ENCODE data around the gene ARID1B. TPM values are rescaled to one million over a fixed set of nuclear protein-coding genes. Genes with fewer than 3 reads are reported as not detected.

ARID1B gene
- total RNA-seq, 1 experiment from 2014 or later = 24.2 TPM

- intact Hi-C loops (cut with micrococcal nuclease) = no loop called here
- peaks cover 68% of the 10 kb centered on the region for H3K79me2 ChIP-seq (ENCODE audit: low read length)
Measured at GRCh38 chr6:156839129-156839528, 62.0 kb downstream of the ARID1B start.

GRCh38 chr6:156839591-156840001, 62.4 kb downstream of the ARID1B start:
- Histone ChIP-seq H3K27me3 (ENCODE audit: low read length) (no peaks in the 10 kb centered on the region), H3F3A (ENCODE audit: low read length, unreplicated experiment) (no peaks in the 10 kb centered on the region), H3K4me1 (ENCODE audit: insufficient read depth, low read length) (no peaks in the 10 kb centered on the region), H2AFZ (ENCODE audit: low read length) (no peak overlapping the region), H3K4me3 (ENCODE audit: low read length) (no peak overlapping the region), H3K79me2 (ENCODE audit: low read length) (peaks cover 68% of the 10 kb centered on the region), H4K20me1 (ENCODE audit: low read length) (no peaks in the 10 kb centered on the region), H3K36me3 (ENCODE audit: low read depth, low read length) (no peaks in the 10 kb centered on the region; the same call in 1 of the 2 replicates), H3K9ac (ENCODE audit: low read length) (no peak overlapping the region), H3K27ac (ENCODE audit: low read length) (no peak overlapping the region), H3K4me2 (ENCODE audit: low read length) (no peak overlapping the region), H3K9me2 (replicated peaks; ENCODE audit: low read length) (no peaks in the 10 kb centered on the region), H3K9me3 (ENCODE audit: low read length) (no peaks in the 10 kb centered on the region)
- POLR2A ChIA-PET (ENCODE audit: unreplicated experiment) = no interaction called here
- DNase-seq = no peak
- no TSS peak for BruUV-seq (replicated peaks)
- CTCF ChIA-PET = no interaction called here
- intact Hi-C loops (cut with micrococcal nuclease) = no loop called here
- no peak for ATAC-seq
- TF ChIP-seq CTCF (conservative IDR thresholded peaks at IDR 0.05; ENCODE audit: low read depth, low read length) (no peak), EZH2 (IDR thresholded peaks at IDR 0.05; ENCODE audit: low read length, unreplicated experiment) (no peak), EZH2phosphoT487 (IDR thresholded peaks at IDR 0.05; ENCODE audit: borderline replicate concordance, low read length) (no peak)

More at GRCh38 chr6:156839129-156839528, 62.0 kb downstream of the ARID1B start:
- Histone ChIP-seq H2AFZ (ENCODE audit: low read length) (no peak overlapping the region), H3K36me3 (ENCODE audit: low read depth, low read length) (no peaks in the 10 kb centered on the region; the same call in 1 of the 2 replicates), H3K4me2 (ENCODE audit: low read length) (no peak overlapping the region), H3K4me3 (ENCODE audit: low read length) (no peak overlapping the region), H3K4me1 (ENCODE audit: insufficient read depth, low read length) (no peaks in the 10 kb centered on the region), H3K9ac (ENCODE audit: low read length) (no peak overlapping the region), H3K9me3 (ENCODE audit: low read length) (no peaks in the 10 kb centered on the region), H3K27me3 (ENCODE audit: low read length) (no peaks in the 10 kb centered on the region), H3K9me2 (replicated peaks; ENCODE audit: low read length) (no peaks in the 10 kb centered on the region), H3F3A (ENCODE audit: low read length, unreplicated experiment) (no peaks in the 10 kb centered on the region), H3K27ac (ENCODE audit: low read length) (no peak overlapping the region), H4K20me1 (ENCODE audit: low read length) (no peaks in the 10 kb centered on the region)
- BruUV-seq (replicated peaks) = no TSS peak
- ChIA-PET CTCF (no interaction called here), POLR2A (ENCODE audit: unreplicated experiment) (no interaction called here)
- DNase-seq (no peak), ATAC-seq (no peak)
- TF ChIP-seq EZH2 (IDR thresholded peaks at IDR 0.05; ENCODE audit: low read length, unreplicated experiment) (no peak), EZH2phosphoT487 (IDR thresholded peaks at IDR 0.05; ENCODE audit: borderline replicate concordance, low read length) (no peak), CTCF (conservative IDR thresholded peaks at IDR 0.05; ENCODE audit: low read depth, low read length) (no peak)

GRCh38 chr6:156840136-156840535, 63.0 kb downstream of the ARID1B start:
- no peaks in the 10 kb centered on the region for H4K20me1 ChIP-seq (ENCODE audit: low read length)
- intact Hi-C loops (cut with micrococcal nuclease) = no loop called here
- no peaks in the 10 kb centered on the region for H3K4me1 ChIP-seq (ENCODE audit: insufficient read depth, low read length)
- H3K4me2 ChIP-seq (ENCODE audit: low read length) = no peak overlapping the region
- H3K27ac ChIP-seq (ENCODE audit: low read length) = no peak overlapping the region
- H3K9me2 ChIP-seq (replicated peaks; ENCODE audit: low read length) = no peaks in the 10 kb centered on the region
- H3K9me3 ChIP-seq (ENCODE audit: low read length) = no peaks in the 10 kb centered on the region
- no peak overlapping the region for H3K9ac ChIP-seq (ENCODE audit: low read length)
- H3K4me3 ChIP-seq (ENCODE audit: low read length) = no peak overlapping the region
- no TSS peak for BruUV-seq (replicated peaks)
- no peaks in the 10 kb centered on the region; the same call in 1 of the 2 replicates for H3K36me3 ChIP-seq (ENCODE audit: low read depth, low read length)
- H3K79me2 ChIP-seq (ENCODE audit: low read length) = peaks cover 71% of the 10 kb centered on the region
- H3K27me3 ChIP-seq (ENCODE audit: low read length) = no peaks in the 10 kb centered on the region
- H2AFZ ChIP-seq (ENCODE audit: low read length) = no peak overlapping the region
- H3F3A ChIP-seq (ENCODE audit: low read length, unreplicated experiment) = no peaks in the 10 kb centered on the region
- TF ChIP-seq EZH2 (IDR thresholded peaks at IDR 0.05; ENCODE audit: low read length, unreplicated experiment) (no peak), EZH2phosphoT487 (IDR thresholded peaks at IDR 0.05; ENCODE audit: borderline replicate concordance, low read length) (no peak), CTCF (conservative IDR thresholded peaks at IDR 0.05; ENCODE audit: low read depth, low read length) (no peak)
- ATAC-seq (no peak), DNase-seq (no peak)
- ChIA-PET POLR2A (ENCODE audit: unreplicated experiment) (no interaction called here), CTCF (no interaction called here)
